Osteocyte (in vitro differentiated cells): ENCODE results near the gene IDI2. TPM values are rescaled to one million over a fixed set of nuclear protein-coding genes. Genes with fewer than 3 reads are reported as not detected.
A peak's percentile ranks its signal among the peaks of the same experiment; 100 is the strongest.

Source experiments
- DNase-seq: peaks from one replicate; pipeline ENCODE4 v3.0.0; 2021; ENCODE audit warnings: mixed read lengths; ENCODE audit not compliant: unreplicated experiment; ENCODE audit errors: extremely low spot score
- H3K27ac Mint-ChIP-seq: one replicate; pipeline ENCODE4 v1.8.0; 2021; ENCODE audit warnings: mild to moderate bottlenecking, mixed read lengths; ENCODE audit not compliant: unreplicated experiment
- H3K27me3 Mint-ChIP-seq: one replicate; pipeline ENCODE4 v1.8.0; 2021; ENCODE audit warnings: mixed read lengths; ENCODE audit not compliant: unreplicated experiment
- H3K36me3 Mint-ChIP-seq: one replicate; pipeline ENCODE4 v1.8.0; 2021; ENCODE audit warnings: mixed read lengths; ENCODE audit not compliant: unreplicated experiment
- H3K4me1 Mint-ChIP-seq: one replicate; pipeline ENCODE4 v1.8.0; 2021; ENCODE audit warnings: mixed read lengths; ENCODE audit not compliant: unreplicated experiment
- H3K4me3 Mint-ChIP-seq: one replicate; pipeline ENCODE4 v1.8.0; 2021; ENCODE audit warnings: mild to moderate bottlenecking, moderate library complexity, mixed read lengths; ENCODE audit not compliant: unreplicated experiment
- H3K9me3 Mint-ChIP-seq: one replicate; pipeline ENCODE4 v1.8.0; 2021; ENCODE audit warnings: mixed read lengths; ENCODE audit not compliant: unreplicated experiment
- CTCF ChIP-seq: fragments of 200-600 bp; sonication (generic); IDR thresholded peaks from 2 replicates; pipeline ENCODE4 v1.5.0; 2021; ENCODE audit warnings: antibody characterized with exemption, mild to moderate bottlenecking, moderate library complexity
- total RNA-seq: library from RNA; stranded (reverse); gene quantifications from 2 replicates; pipeline ENCODE4 v1.2.1, GENCODE V29; 2021

IDI2 gene
- total RNA-seq, 1 donor from 2014 or later: not detected

- no peak for TF ChIP-seq CTCF
- DNase-seq: no peak
- peak overlapping the region; percentile 62 for H3K27ac Mint-ChIP-seq
- peak overlapping the region; percentile 35 for H3K4me3 Mint-ChIP-seq
- no peaks in the 10 kb centered on the region for H3K9me3 Mint-ChIP-seq
- no peaks in the 10 kb centered on the region for H3K36me3 Mint-ChIP-seq
- H3K27me3 Mint-ChIP-seq: peaks cover 3% of the 10 kb centered on the region
- H3K4me1 Mint-ChIP-seq: peaks cover 22% of the 10 kb centered on the region
Measured at GRCh38 chr10:970311-971149, 55.1 kb downstream of the IDI2 start.

GRCh38 chr10:969473-970150, 56.0 kb downstream of the IDI2 start:
- TF ChIP-seq CTCF: no peak
- no peak for DNase-seq

More at GRCh38 chr10:969473-970150, 56.0 kb downstream of the IDI2 start:
- no peaks in the 10 kb centered on the region for H3K9me3 Mint-ChIP-seq
- H3K27ac Mint-ChIP-seq: peak overlapping the region; percentile 62
- peaks cover 22% of the 10 kb centered on the region for H3K4me1 Mint-ChIP-seq
- peaks cover 3% of the 10 kb centered on the region for H3K27me3 Mint-ChIP-seq
- H3K4me3 Mint-ChIP-seq: no peak overlapping the region
- H3K36me3 Mint-ChIP-seq: no peaks in the 10 kb centered on the region

Other genes with a start within 250 kb of the IDI2 start
- 79.6 and 80.9 TPM in 2 replicates for gene LARP4B, start 94.2 kb downstream of the IDI2 start, total RNA-seq
- 47.7 and 53.7 TPM in 2 replicates for gene GTPBP4, start 37.4 kb downstream of the IDI2 start, total RNA-seq
- gene IDI1, start 23.3 kb upstream of the IDI2 start, total RNA-seq: 26.0 and 31.7 TPM in 2 replicates
- gene WDR37, start 30.5 kb upstream of the IDI2 start, total RNA-seq: 13.6 and 15.3 TPM in 2 replicates